GM10847 (cell line): ENCODE results near the gene SAMD7.

Source experiments
- POLR2A ChIP-seq: IDR thresholded peaks from 2 replicates; pipeline ENCODE4 v1.6.1; 2011; ENCODE audit not compliant: insufficient read length; ENCODE audit errors: extremely low read depth

Gene SAMD7

GRCh38 chr3:169911272-169911671 is at the start of gene SAMD7:
SAMD7 (plus strand) TSS chr3:169911572; CDS start chr3:169919499, 7,927 bp downstream.
- TF ChIP-seq POLR2A = no peak

GRCh38 chr3:169861871-169862270 is 49.5 kb upstream of the SAMD7 start:
- no peak for TF ChIP-seq POLR2A

GRCh38 chr3:169863458-169863899 is 47.9 kb upstream of the SAMD7 start:
- no peak for TF ChIP-seq POLR2A

GRCh38 chr3:169864270-169864669 is 47.1 kb upstream of the SAMD7 start:
- TF ChIP-seq POLR2A = no peak

- no peak for TF ChIP-seq POLR2A
Measured at GRCh38 chr3:169865176-169865767, 46.1 kb upstream of the SAMD7 start.

- TF ChIP-seq POLR2A = no peak
Measured at GRCh38 chr3:169867584-169868210, 43.7 kb upstream of the SAMD7 start.

- no peak for TF ChIP-seq POLR2A
Measured at GRCh38 chr3:169868369-169868768, 43.0 kb upstream of the SAMD7 start.

- no peak for TF ChIP-seq POLR2A
Measured at GRCh38 chr3:169869484-169870220, 41.7 kb upstream of the SAMD7 start, which contains the start of gene LRRC31. LRRC31 (minus strand) TSS chr3:169869935; CDS start chr3:169869807, 128 bp downstream.

- TF ChIP-seq POLR2A = no peak
Measured at GRCh38 chr3:169871129-169871886, 40.1 kb upstream of the SAMD7 start.

GRCh38 chr3:169879013-169879557 is 32.3 kb upstream of the SAMD7 start:
- TF ChIP-seq POLR2A = no peak

- no peak for TF ChIP-seq POLR2A
Measured at GRCh38 chr3:169879845-169880575, 31.4 kb upstream of the SAMD7 start.

- no peak for TF ChIP-seq POLR2A
Measured at GRCh38 chr3:169880576-169881250, 30.7 kb upstream of the SAMD7 start.

GRCh38 chr3:169886671-169887070 is 24.7 kb upstream of the SAMD7 start:
- no peak for TF ChIP-seq POLR2A

- TF ChIP-seq POLR2A = no peak
Measured at GRCh38 chr3:169891886-169892285, 19.5 kb upstream of the SAMD7 start.

- no peak for TF ChIP-seq POLR2A
Measured at GRCh38 chr3:169894110-169894509, 17.3 kb upstream of the SAMD7 start.
